ENCODE data around the gene FALEC.

DNA sequence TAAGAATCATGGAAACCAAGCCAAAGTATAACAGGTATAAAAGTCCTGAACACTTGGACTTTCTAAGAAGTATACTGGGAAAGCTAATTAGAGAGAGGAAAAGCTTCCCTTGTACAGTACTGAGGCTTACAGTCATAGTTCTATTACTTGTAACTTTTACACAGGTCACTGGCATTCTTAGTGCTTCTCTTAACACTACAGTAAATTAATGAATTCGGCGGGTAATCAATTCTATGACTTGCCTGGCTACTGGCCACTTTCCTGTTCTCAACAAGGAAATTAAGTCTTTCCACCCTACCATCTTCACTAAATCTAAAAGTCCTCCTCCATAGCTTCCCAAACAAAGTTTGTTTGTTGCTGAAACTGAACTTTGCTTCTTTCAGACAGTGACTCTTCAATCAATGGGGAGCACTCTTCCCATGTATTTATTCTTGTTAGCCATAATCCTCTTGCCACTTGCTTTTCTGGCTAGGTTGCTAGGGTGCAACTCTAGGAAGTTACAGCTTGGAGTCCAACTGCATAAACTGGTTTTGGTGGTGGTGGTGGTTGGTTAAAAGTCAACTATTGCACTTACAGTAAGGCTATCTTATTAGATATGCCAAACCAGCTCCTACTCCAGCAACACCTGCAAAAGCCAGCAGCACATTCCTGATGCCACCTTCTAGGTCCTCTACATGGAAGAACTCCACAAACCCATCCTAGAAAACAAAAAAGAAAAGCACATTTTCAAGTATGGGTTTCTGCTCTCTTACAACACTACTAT lies 61.4 kb downstream of the FALEC start:
- TF ChIP-seq, protein P1, sequence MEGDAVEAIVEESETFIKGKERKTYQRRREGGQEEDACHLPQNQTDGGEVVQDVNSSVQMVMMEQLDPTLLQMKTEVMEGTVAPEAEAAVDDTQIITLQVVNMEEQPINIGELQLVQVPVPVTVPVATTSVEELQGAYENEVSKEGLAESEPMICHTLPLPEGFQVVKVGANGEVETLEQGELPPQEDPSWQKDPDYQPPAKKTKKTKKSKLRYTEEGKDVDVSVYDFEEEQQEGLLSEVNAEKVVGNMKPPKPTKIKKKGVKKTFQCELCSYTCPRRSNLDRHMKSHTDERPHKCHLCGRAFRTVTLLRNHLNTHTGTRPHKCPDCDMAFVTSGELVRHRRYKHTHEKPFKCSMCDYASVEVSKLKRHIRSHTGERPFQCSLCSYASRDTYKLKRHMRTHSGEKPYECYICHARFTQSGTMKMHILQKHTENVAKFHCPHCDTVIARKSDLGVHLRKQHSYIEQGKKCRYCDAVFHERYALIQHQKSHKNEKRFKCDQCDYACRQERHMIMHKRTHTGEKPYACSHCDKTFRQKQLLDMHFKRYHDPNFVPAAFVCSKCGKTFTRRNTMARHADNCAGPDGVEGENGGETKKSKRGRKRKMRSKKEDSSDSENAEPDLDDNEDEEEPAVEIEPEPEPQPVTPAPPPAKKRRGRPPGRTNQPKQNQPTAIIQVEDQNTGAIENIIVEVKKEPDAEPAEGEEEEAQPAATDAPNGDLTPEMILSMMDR (IDR thresholded peaks at IDR 0.05), result no peak
- TF ChIP-seq POLR2A (IDR thresholded peaks at IDR 0.05) (no peak), EP300 (IDR thresholded peaks at IDR 0.05) (no peak), POLR2AphosphoS5 (IDR thresholded peaks at IDR 0.05) (peak in 1 of 3 donors; percentile 12)
